ENCODE data around the gene COMP. TPM values are rescaled to one million over a fixed set of nuclear protein-coding genes. Genes with fewer than 3 reads are reported as not detected.

COMP gene
- total RNA-seq, 2 experiments from 2014 or later: not detected

- CTCF ChIA-PET: no interaction called here
- POLR2A ChIA-PET: no interaction called here
Measured at GRCh38 chr19:18774782-18775444, 16.2 kb downstream of the COMP start.

- POLR2A ChIA-PET: no interaction called here
Measured at GRCh38 chr19:18774107-18774506, 17.0 kb downstream of the COMP start.

DNA sequence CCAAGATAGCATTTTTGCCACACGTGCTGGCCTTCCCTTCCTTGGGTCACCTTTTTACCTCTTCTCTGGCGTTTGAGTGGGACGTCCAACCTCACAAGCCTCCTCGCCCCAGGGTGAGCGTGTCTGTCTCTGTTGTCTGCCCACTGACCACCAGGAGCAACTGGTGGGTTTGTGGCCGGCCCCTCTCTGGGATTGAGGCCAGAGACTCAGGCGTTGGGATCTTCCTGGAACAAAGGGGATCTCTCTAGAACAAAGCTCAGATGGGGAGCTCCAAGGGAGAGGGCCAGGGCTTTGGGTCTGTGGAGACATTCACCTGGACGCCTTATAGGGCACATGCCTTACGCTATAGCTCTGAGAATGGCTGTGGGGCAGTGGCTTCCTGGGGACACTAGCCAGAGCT is 17.4 kb downstream of the COMP start:
- ChIA-PET CTCF (no interaction called here), POLR2A (no interaction called here)

More at GRCh38 chr19:18774107-18774506, 17.0 kb downstream of the COMP start:
- CTCF ChIA-PET: no interaction called here

- POLR2A ChIA-PET: no interaction called here
- CTCF ChIA-PET: interaction anchor here (1.8 kb wide), 1 partner anchor 94 kb away, joined by 4 read pairs; no protein-coding TSS in a partner anchor
Measured at GRCh38 chr19:18772620-18773587, 18.2 kb downstream of the COMP start.

GRCh38 chr19:18771328-18772242 is 19.5 kb downstream of the COMP start:
- ChIA-PET POLR2A (no interaction called here), CTCF (interaction anchor here (1.8 kb wide), 1 partner anchor 96 kb away, joined by 4 read pairs; no protein-coding TSS in a partner anchor)

DNA sequence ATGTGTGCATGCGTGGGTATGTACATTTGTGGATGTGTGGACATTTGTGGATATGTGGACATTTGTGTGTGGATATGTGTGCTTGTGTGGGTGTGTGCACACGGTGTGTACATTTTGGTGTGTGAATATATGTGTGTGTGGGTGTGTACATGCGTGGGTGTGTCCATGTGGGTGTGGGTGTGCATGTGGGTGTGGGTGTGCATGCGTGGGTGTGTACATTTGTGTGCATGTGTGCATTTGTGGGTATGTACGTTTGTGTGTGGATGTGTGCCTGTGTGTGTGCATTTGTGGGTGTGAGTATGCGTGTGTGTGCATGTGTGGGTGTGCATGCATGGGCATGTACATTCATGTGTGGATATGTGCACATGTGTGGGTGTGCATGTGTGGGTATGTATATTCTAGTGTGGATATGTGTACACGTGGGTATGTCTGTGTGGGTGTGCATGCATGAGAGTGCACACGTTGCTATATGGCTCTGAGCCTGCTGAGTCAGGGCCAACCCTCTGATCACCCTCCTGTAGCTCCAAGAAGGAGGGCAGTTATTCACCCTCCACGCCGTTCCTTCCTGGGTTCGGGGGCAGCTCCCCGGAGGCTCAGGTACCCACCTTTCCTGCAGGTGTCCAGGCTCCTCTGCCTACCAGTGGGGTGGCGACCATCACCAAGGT is 20.3 kb downstream of the COMP start:
- ChIA-PET CTCF (interaction anchor here (1.8 kb wide), 1 partner anchor 97 kb away, joined by 4 read pairs; no protein-coding TSS in a partner anchor), POLR2A (no interaction called here)

DNA sequence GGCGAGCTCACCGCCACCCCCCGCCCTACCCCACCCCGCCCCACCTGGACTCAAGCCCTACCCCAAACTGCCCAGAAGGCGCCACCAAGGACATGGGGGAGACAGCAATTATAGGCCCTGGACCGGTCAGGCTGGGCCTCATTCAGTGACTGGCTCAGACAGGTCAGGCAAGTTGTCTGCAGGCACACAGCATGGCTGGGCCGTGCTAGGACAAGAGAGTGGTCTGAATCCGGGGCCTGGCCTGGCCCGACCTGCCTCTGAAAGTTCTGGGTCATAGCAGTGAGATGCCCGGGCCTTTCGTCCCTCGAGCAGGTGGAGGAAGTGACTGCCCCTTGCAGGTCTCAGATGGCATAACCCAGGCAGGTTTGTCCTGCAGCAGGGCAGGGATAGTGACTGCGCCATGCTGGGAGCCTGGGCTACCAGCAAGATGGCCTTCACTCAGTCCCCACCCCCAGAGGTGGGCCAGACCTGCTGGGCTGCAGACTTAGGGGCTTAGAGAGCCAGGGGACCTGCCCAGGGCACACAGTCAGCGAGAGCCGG is 21.0 kb downstream of the COMP start:
- ChIA-PET CTCF (no interaction called here), POLR2A (no interaction called here)

GRCh38 chr19:18768997-18769891 is 21.9 kb downstream of the COMP start:
- POLR2A ChIA-PET: no interaction called here

GRCh38 chr19:18768046-18768771 is 22.9 kb downstream of the COMP start:
- CTCF ChIA-PET: interaction anchor here (0.5 kb wide), 1 partner anchor 1463 kb away, joined by 3 read pairs; no protein-coding TSS in a partner anchor
- POLR2A ChIA-PET: interaction anchor here (0.5 kb wide), 1 partner anchor 716 kb away, joined by 13 read pairs; no protein-coding TSS in a partner anchor

More at GRCh38 chr19:18768997-18769891, 21.9 kb downstream of the COMP start:
- CTCF ChIA-PET: no interaction called here

DNA sequence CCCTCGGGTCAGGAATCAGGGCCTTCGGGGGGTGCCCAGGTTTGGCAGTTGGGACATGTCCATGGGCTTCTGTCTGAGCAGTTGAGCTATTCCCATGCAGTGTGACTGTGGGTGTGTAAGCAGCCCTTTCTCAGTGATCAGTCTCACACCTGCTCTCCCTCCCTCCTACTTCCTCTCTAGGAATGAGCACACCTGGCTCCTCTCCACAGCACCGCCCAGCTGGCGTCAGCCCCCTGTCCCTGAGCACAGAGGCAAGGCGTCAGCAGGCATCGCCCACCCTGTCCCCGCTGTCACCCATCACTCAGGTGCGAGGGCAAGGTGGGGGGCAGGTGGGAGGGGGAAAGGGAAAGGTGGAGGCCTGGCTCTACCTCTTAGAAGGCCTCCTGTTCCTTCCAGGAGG is 25.9 kb downstream of the COMP start:
- POLR2A ChIA-PET: no interaction called here
- CTCF ChIA-PET: no interaction called here

DNA sequence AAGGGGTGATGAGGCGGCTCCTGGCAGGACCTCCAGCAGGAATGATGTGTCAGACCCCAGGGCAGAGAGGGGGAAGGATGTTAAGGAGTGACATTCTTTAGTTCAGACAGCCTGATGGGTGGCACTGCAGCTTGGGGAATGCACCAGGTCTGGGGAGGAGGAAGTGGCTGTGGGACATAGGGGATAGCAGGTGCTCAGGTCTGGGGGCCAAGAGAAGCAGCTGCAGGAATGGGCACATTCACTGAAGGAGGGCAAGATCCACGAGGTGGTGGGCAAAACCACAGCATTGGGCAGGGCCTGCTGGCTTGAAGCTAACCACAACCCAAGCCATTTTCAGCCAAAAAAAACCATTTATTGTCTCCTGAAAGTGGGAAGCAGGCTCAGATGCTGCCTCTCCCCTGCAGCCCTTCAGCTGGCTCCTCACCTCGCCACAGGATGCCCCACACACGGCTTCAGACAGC is 26.5 kb downstream of the COMP start:
- CTCF ChIA-PET: no interaction called here

DNA sequence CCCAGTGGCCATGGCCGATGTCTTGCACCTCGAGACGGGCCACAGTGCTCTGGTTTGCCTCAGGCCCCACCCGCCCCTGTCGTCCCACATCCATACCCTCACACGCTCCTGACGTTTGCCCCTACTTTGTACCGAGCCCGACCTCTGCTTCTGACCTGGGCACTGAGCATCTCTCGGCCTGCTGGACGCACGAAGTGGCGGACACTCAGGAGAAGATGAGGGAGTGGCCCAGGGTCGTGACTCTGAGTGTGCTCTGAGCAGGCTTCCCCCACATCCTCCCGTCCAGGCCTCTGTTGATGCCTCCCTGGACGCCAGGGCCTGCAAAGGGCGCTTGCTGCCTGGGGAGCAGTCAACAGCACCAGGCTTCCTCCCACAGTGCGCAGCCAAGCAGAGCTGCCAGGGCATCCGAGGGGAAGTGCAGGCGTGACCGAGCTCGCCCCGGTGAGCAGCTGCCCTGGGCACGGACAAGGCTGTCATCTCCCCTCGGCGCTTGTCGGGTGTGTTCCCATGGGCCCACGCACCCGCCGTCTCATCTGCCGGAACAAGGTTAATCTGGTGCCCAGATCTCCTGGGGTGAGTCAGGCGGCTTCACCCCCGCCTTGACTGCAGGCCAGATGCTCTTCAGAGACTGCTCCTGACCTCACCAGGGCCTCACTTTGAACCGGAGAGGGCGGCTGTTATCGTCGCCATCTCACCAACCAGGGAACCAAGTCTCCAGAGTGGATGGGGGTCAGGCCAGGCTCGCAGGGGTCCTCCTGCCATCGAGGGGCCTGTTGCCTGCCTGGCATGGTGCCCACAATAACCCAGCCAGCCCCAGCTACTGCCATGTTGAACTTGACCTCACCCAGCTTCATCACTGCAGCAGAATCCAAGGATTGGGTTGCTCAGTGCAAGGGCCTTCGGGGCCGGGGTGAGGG is 27.2 kb downstream of the COMP start:
- POLR2A ChIA-PET: no interaction called here
- CTCF ChIA-PET: no interaction called here

More for the DNA sequence above, 26.5 kb downstream of the COMP start:
- POLR2A ChIA-PET: no interaction called here

DNA sequence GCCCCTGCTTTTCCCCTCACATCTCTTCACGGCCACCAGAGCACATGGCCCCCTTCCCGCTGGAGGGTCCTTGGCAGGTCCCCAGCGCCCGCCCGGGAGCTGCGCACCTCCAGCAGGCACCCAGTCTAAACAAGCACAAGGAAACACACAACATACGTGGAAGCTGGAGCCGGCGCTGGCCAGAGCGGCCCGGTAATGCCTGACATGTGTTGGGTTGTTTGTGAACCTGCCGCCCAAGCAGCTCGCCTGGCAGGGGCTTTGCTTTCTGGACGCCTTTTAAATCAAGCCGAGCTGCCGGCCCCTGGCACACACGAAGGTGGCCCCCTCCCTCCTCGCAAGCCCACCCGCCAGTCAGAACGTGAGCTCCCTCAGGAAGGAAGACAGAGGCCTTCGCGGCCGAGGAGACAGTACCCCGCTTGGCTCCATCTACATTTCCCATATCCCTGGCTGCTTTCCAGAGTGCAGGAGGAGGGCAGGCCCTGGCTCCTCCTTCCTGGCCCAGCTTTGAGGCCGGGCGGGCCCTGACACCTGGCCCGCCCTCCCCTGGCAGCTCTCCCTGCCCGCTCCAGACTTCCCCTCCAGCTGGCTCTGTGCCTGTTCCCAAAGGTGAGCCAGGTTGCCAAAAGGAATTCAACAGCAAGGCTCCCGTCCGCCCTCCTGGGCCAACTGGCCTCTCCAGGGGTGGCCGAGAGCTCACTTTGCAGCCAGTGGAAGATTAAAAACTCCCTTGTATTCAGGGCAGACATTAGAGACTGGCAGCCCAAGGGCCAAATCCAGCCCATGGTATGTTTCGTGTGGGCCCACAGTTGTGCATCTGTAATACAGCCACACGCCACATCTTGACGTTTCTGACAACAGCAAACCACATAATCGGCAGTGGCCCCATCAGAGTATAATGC is 28.7 kb downstream of the COMP start:
- CTCF ChIA-PET: interaction anchor here (1.3 kb wide), 1 partner anchor 168 kb away, joined by 3 read pairs; no protein-coding TSS in a partner anchor
- POLR2A ChIA-PET: no interaction called here

GRCh38 chr19:18761531-18762110 is 29.5 kb downstream of the COMP start:
- ChIA-PET CTCF (interaction anchor here (1.3 kb wide), 1 partner anchor 167 kb away, joined by 3 read pairs; no protein-coding TSS in a partner anchor), POLR2A (no interaction called here)

All from activated CD8-positive, alpha-beta memory T cell treated with anti-CD3 and anti-CD28 coated beads for 36 hours (primary cell).